Measurements from ENCODE around the gene TAS2R13. TPM values are rescaled to one million over a fixed set of nuclear protein-coding genes. Genes with fewer than 3 reads are reported as not detected.

TAS2R13 gene, protein sequence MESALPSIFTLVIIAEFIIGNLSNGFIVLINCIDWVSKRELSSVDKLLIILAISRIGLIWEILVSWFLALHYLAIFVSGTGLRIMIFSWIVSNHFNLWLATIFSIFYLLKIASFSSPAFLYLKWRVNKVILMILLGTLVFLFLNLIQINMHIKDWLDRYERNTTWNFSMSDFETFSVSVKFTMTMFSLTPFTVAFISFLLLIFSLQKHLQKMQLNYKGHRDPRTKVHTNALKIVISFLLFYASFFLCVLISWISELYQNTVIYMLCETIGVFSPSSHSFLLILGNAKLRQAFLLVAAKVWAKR
- polyA plus RNA-seq (ENCODE audit: insufficient read length in 4 of 4) = under 1 TPM in 1 of 4 donors, not detected in 3; 0.08 TPM

DNA sequence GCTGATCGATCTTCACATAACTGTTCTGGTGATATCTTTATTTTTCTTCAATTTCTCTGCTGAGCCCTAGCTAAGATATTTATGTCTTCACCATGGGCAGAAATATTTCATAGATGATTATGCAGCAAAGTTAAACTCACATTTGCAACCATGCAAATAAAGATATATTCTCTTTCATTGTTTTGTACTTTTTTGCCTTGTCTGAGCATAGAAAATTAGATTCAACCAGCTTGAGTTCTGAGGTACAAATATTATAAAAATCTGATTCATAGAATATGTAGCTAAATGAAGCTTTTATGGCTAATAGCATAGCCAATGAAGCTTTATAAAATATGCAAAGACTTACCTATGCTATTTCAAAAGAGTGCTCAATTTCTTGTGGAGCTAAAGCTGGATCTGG, at the start of gene TAS2R13:
Gene TAS2R13, minus strand, starts transcription at position 101 of the 400 bp plus-strand sequence. CDS start 264 bp downstream, outside the sequence.
- DNase-seq (ENCODE audit: low read depth in 4 of 4, low spot score in 3 of 4) = no peak

- no peak for DNase-seq (ENCODE audit: low read depth in 4 of 4, low spot score in 3 of 4)
These were observed 48.4 kb upstream of the TAS2R13 start for GRCh38 chr12:10957741-10958140.

DNA sequence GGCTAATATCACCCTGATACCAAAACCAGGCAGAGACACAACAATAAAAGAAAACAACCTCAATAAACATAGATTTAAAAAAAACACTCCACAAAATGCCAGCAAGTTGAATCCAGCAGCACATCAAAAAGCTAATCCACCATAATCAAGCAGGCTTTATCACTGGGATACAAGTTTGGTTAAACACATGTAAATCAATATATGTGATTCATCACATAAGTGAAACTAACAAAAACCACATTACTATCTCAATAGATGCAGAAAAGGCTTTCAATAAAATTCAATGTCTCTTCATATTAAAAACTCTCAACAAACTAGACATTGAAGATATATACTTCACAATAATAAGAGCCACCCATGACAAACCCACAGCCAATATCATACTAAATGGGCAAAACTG, 46.7 kb upstream of the TAS2R13 start:
- DNase-seq (ENCODE audit: low read depth in 4 of 4, low spot score in 3 of 4) = no peak

DNA sequence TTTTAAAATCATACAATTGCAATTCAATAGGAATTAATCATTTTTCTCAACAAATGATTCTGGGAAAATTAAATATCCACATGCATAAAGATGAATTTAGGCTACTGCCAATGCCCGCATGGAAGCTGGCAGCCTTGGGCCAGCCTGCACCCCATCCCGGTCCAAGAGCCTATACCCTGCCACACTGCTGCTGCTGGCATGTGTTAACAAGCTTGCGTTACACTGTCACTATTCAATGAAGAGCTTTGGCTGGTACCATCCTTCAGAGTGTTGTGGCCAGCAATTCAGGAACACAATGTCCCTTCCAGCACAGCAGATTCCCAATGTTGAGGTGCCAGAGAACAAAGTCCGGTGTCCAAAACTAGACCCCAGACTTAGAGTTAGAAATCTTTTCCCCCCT, 43.3 kb upstream of the TAS2R13 start:
- DNase-seq (ENCODE audit: low read depth in 4 of 4, low spot score in 3 of 4) = no peak

DNA sequence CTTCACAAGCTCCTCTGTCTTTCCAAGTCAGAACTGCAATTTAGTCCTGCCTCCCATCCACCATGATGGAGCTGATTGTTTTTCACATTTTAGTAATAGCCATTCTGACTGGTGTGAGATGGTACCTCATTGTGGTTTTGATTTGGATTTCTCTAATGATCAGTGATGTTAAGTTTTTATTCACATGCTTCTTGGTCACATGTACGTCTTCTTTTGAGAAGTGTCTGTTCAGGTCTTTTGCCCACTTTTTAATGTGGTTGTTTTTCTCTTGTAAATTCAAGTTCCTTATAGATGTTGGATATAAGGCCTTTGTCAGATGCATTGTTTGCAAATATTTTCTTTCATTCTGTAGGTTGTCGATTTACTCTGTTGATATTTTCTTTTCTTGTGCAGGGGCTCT, 33.8 kb upstream of the TAS2R13 start:
- DNase-seq (ENCODE audit: low read depth in 4 of 4, low spot score in 3 of 4) = no peak

DNA sequence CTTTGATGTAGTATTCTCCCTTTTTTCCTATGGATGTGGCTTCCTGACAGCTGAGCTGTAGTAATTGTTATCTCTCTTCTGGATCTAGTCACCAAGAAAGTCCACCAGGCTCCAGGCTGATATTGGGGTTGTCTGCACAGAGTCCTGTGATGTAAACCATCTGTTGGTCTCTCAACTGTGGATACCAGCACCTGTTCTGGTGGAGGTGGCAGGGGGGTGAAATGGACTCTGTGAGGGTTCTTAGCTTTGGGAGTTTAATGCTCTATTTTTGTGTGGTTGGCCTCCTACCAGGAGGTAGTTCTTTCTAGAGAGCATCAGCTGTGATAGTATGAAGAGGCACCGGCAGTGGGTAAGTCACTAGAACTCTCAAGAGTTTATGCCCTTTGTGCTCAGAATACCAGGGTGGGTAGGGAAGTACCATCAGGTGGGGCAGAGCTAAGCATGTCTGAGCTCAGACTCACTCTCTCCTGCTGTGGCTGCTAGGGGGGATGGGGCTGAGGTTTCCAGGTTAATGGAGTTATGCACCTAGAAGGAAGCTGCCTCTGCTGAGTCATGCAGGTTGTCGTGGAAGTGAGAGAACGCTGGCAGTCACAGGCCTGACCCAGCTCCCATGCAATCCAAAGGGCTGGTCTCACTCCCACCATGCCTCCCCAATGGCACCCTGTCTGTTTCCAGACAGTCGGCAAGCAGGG, 32.7 kb upstream of the TAS2R13 start:
- DNase-seq (ENCODE audit: low read depth in 4 of 4, low spot score in 3 of 4) = peak in 1 of 4 donors; percentile 2

- DNase-seq (ENCODE audit: low read depth in 4 of 4, low spot score in 3 of 4) = no peak
These were observed 32.0 kb upstream of the TAS2R13 start for GRCh38 chr12:10941369-10941768.

GRCh38 chr12:10940389-10940788, 31.0 kb upstream of the TAS2R13 start:
- DNase-seq (ENCODE audit: low read depth in 4 of 4, low spot score in 3 of 4) = no peak

DNA sequence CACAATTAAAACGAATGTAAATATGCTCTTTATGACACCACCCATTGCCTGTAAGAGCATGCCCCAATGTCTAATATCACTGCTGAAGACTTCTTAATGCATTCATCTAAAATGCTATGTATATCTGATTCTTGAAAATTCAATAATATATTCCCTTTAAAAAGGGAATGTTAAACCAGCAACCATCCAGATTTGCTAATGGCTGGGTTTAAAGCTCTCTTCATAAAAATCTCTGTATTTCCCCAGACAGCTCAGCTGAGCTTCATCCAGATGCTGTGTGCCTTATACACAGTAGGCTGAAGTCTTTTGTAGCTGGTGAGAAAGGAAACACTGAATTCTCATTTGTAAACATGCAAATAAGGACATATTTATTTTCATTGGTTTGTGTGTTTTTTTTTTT, 29.8 kb upstream of the TAS2R13 start, which contains the start of gene TAS2R14:
Gene TAS2R14, minus strand, starts transcription at position 101 of the 400 bp plus-strand sequence. Its CDS starts 56 bp downstream, at position 45.
- DNase-seq (ENCODE audit: low read depth in 4 of 4, low spot score in 3 of 4) = no peak

GRCh38 chr12:10936506-10936905, 27.1 kb upstream of the TAS2R13 start:
- DNase-seq (ENCODE audit: low read depth in 4 of 4, low spot score in 3 of 4) = no peak

DNA sequence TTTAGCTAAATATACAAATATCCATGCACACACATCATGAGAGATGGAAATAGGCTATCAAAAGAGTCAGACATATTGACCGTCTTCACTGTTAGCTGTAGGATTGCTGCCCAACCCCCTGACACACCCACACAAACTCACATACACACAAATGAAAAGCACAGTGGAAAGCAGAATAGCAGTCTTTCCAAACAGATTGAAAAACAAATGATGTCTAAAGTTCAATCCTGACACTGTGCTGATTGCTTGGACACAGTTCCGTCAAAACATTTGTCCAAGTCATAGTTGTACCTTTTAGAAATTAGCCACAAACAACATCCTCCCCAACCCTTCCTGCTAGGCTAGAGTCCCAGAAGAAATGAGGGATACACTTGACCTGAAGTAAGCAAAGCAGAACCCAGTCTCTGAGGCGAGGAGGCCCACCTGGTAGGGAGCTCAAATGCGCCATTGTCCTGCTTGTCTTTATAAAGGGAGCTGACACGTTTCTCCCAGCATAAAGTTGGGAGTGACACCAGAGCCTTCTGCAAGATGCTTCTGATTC, 19.5 kb upstream of the TAS2R13 start, which contains the start of gene PRH2:
Gene PRH2, plus strand, starts transcription at position 491 of the 541 bp plus-strand sequence. Its CDS starts 38 bp downstream, at position 529.
- no peak for DNase-seq (ENCODE audit: low read depth in 4 of 4, low spot score in 3 of 4)

DNA sequence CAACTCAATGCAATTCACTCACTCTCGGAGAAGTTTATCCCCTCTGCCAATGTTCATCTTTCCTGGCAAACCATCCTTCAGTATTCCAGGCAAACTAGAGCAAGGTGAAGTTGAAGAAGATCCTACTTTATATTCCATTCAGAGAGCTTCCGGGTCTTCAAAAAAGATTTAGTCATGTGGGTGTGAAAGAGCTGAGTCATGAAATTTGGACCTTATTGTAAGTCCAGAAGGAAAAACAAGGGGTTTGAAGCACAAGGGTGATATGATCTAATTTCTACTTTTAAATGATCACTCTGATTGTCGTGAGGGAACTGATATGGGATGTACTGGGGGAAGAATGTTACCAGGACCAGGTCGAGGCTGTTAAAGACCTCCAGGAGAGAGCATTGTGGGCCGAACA, 16.9 kb upstream of the TAS2R13 start:
- no peak for DNase-seq (ENCODE audit: low read depth in 4 of 4, low spot score in 3 of 4)

DNA sequence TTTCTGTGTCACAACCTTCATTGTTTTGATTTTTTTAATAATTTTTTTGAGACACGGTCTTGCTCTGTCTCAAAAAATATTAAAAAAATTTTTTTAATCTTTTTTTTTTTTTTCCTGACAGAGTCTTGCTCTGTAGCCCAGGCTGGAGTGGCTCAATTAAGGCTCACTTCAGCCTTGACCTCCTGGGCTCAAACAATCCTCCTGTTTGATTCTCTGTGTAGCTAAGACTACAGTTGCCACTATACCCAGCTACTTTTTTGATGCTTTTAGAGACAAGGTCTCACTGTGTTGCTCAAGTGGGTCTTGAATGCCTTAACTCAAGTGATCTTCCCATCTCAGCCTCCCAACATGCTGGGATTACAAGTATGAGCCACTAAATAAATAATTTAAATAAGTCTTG, 10.4 kb upstream of the TAS2R13 start:
- DNase-seq (ENCODE audit: low read depth in 4 of 4, low spot score in 3 of 4) = no peak

GRCh38 chr12:10910380-10910779, 1.0 kb upstream of the TAS2R13 start:
- no peak for DNase-seq (ENCODE audit: low read depth in 4 of 4, low spot score in 3 of 4)

GRCh38 chr12:10904686-10905085, 4.7 kb downstream of the TAS2R13 start:
- no peak for DNase-seq (ENCODE audit: low read depth in 4 of 4, low spot score in 3 of 4)

DNA sequence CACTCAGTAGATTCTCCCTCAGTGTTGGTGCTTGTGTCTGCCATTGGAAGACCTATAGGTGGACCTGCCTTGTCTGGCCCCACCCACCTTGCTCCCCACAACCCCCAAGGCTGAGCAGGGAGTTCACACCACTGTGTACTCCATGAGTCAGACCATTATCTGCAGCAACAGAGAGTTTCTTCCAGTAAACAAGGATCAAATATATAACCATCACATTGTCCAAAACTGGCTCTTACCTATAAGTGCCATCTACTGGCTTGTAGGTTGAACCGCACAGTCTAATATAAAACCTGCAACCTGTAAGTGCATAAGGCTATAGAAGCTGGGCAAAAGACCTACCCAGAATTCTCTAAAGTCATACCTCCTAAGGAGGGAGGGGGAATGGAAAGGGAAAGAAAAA, 7.9 kb downstream of the TAS2R13 start:
- DNase-seq (ENCODE audit: low read depth in 4 of 4, low spot score in 3 of 4) = no peak

DNA sequence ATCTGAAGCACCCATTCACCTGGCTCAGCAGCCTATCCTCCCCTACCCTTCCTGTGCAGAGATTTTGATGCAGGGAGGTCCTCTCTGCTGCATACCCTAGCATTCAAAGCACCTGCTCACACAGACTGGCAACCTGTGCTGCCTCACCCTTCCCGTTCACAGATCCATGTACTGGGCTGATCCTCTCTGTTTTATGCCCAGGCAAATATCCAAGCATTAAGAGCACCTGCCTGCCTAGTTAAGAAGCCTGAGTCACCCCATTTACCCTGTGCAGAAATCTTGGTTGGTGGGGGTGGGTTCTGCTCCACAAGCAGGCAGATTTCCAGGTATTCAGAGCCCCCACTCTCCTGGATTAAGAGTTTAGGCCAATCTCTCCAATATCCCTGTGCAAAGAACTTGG, 8.4 kb downstream of the TAS2R13 start:
- DNase-seq (ENCODE audit: low read depth in 4 of 4, low spot score in 3 of 4) = no peak

- no peak for DNase-seq (ENCODE audit: low read depth in 4 of 4, low spot score in 3 of 4)
These were observed 8.8 kb downstream of the TAS2R13 start for GRCh38 chr12:10900530-10900929.

DNA sequence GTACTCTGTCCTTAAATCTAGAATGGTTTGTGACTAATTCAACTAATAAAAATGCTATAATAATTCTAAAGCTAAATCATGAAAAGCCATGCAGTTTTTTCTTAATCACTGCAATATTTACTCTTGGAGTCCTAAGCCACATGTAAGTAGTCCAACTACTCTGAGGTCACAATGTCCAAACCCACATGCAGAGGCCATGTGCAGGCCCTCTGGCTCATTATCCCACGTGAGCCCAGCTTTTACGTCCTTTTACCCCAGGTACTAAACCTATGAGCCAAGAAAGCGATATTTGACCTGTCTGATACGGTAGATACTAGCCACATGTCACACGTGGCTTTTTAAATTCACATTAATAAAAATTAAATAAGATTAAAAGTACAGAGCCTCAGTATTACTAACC, 12.5 kb downstream of the TAS2R13 start:
- DNase-seq (ENCODE audit: low read depth in 4 of 4, low spot score in 3 of 4) = no peak

DNA sequence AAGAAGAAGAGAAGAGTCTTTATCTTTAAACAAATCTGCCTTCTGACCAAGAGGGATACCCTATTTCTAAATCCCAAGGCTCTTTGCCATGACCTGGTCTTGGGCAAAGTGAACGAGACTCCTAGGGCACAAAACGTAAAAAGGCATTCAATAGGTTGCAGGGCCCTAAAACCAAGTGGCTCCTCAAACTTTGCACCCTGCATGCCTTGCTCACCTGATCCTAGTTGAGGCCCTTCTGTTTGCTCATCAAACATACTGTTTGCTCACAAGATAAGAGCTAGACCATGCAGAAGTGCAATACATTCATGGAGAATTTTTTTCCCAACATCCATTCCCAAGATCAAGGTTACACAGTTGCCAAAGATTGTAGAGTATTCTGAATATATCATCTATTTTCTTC, 17.4 kb downstream of the TAS2R13 start:
- no peak for DNase-seq (ENCODE audit: low read depth in 4 of 4, low spot score in 3 of 4)

DNA sequence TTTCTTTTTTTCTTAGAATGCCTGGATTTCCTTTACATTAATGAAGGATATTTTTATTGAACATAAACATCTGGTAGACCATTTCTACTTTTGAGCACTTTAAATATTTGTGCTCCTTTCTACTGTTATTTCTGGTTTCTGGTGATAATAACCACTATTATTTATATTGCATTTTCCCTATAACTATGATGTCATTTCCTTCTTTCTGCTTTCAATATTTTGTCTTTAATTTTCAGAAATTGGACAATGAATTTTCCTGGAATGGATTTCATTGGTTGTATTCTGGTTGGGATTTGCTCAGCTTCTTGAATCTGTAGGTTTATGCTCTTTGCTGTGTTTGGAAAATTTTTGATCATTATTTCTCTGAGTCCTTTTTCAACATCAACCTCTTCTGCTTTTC, 20.1 kb downstream of the TAS2R13 start:
- no peak for DNase-seq (ENCODE audit: low read depth in 4 of 4, low spot score in 3 of 4)

Measured in right renal pelvis (tissue), 4 donors.